ENCODE measurements around the gene SZT2. TPM values are rescaled to one million over a fixed set of nuclear protein-coding genes. Genes with fewer than 3 reads are reported as not detected.
A peak's percentile ranks its signal among the peaks of the same experiment; 100 is the strongest.

Gene SZT2
- total RNA-seq, 1 experiment from 2014 or later = 28.4 TPM

GRCh38 chr1:43358746-43359693 lies 30.7 kb upstream of the SZT2 start, which contains the start of gene CDC20 (continued):
- no peak for TF ChIP-seq NR3C1 (CRISPR knock-in tag; conservative IDR thresholded peaks at IDR 0.05; ENCODE audit: low read depth)
- TF ChIP-seq SMAD3 (CRISPR knock-in tag; IDR thresholded peaks at IDR 0.05; ENCODE audit: borderline replicate concordance) = no peak
- no peak; the same call in 1 of the 2 replicates for TF ChIP-seq PREB (CRISPR knock-in tag; IDR thresholded peaks at IDR 0.05; ENCODE audit: borderline replicate concordance)
- no peak for TF ChIP-seq ESRRA (CRISPR knock-in tag; IDR thresholded peaks at IDR 0.05; ENCODE audit: borderline replicate concordance)
- TF ChIP-seq TEAD1 (CRISPR knock-in tag; IDR thresholded peaks at IDR 0.05) = no peak
- peak; percentile 93 for TF ChIP-seq NFYB (CRISPR knock-in tag; conservative IDR thresholded peaks at IDR 0.05; ENCODE audit: low read depth)
- TF ChIP-seq ZNF532 (CRISPR knock-in tag; IDR thresholded peaks at IDR 0.05; ENCODE audit: borderline replicate concordance) = no peak
- peak; percentile 75; the same call in 1 of the 2 replicates for TF ChIP-seq E2F4 (CRISPR knock-in tag; IDR thresholded peaks at IDR 0.05; ENCODE audit: borderline replicate concordance, low read depth)
- no peak for TF ChIP-seq ZNF396 (CRISPR knock-in tag; IDR thresholded peaks at IDR 0.05; ENCODE audit: borderline replicate concordance)
- peak; percentile 87 for TF ChIP-seq GABPB1 (CRISPR knock-in tag; IDR thresholded peaks at IDR 0.05)
- TF ChIP-seq ARID4B (CRISPR knock-in tag; IDR thresholded peaks at IDR 0.05; ENCODE audit: borderline replicate concordance) = no peak
- TF ChIP-seq ATF1 (CRISPR knock-in tag; IDR thresholded peaks at IDR 0.05) = no peak
- peak; percentile 68; the same call in 1 of the 2 replicates for TF ChIP-seq ZNF281 (CRISPR knock-in tag; IDR thresholded peaks at IDR 0.05)
- no peak for TF ChIP-seq SOX15 (CRISPR knock-in tag; IDR thresholded peaks at IDR 0.05)
- TF ChIP-seq MLX (CRISPR knock-in tag; IDR thresholded peaks at IDR 0.05) = no peak
- TF ChIP-seq ZNF219 (CRISPR knock-in tag; IDR thresholded peaks at IDR 0.05; ENCODE audit: borderline replicate concordance) = no peak
- no peak for TF ChIP-seq ZSCAN18 (CRISPR knock-in tag; IDR thresholded peaks at IDR 0.05)
- TF ChIP-seq NR1H2 (CRISPR knock-in tag; IDR thresholded peaks at IDR 0.05) = no peak
- TF ChIP-seq CREB1 (CRISPR knock-in tag; IDR thresholded peaks at IDR 0.05) = peak; percentile 11; the same call in 1 of the 2 replicates
- TF ChIP-seq ATF3 (CRISPR knock-in tag; conservative IDR thresholded peaks at IDR 0.05) = no peak

Measured in WTC11 (cell line).